ENCODE measurements around the gene DHDDS.
A peak's percentile ranks its signal among the peaks of the same experiment; 100 is the strongest.

Gene DHDDS

DNA sequence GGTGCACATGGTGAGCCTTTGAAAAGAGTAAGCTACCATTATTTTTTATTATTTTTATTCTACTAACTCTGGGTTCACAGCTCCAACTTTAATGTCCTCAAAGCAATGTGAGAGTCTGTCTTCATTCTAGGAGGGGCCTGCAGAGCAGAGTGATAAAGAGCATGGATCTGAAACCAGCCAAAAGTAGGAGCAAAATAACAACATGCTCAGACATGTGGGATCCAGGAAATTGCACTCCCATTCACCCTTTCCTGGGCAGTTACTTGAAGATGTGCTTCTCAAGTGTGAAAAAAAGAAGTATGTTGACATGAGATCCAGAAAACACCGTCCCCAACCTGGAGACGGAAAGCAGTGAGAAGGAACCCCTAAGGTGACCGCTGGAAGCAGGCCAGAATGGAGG lies 30.2 kb upstream of the DHDDS start:
- Histone ChIP-seq H3K4me3 (no peak overlapping the region), H3K9ac (no peak overlapping the region), H3K36me3 (no peaks in the 10 kb centered on the region), H4K20me1 (no peaks in the 10 kb centered on the region), H3K4me1 (no peaks in the 10 kb centered on the region), H3K9me3 (replicated peaks in 1 of 11) (no peaks in the 10 kb centered on the region), H3K27me3 (peaks cover 0 to 10% (median 0%) of the 10 kb centered on the region in 11 experiments; a peak in 1 of 22 replicates), H3K4me2 (no peak overlapping the region), H3K27ac (no peak overlapping the region)
- no peak for TF ChIP-seq Cebpa-rat (IDR thresholded peaks at IDR 0.05)

DNA sequence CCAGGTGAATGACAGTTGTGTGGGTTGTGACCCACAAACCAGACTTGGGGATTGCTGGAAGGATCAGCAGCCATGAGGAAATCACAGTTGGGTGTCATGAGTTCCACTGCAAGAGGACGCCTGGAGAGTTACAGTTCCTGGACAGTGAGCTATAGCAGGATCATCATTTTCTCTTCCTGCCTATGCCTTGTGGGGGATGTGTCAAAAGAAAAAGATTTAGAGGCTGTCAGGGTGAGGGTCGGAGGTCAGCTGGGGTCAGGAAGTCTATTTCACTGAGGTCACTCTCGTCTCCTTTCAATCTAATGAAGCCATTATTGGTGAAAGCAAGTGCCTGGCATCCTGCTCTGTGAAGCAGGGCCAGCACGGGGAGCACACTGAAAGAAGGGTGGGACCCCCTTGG lies 28.5 kb upstream of the DHDDS start:
- no peaks in the 10 kb centered on the region for H4K20me1 ChIP-seq
- H3K4me3 ChIP-seq, result no peak overlapping the region
- H3K9ac ChIP-seq, result no peak overlapping the region
- H3K9me3 ChIP-seq (replicated peaks in 1 of 11), result no peaks in the 10 kb centered on the region
- no peaks in the 10 kb centered on the region for H3K36me3 ChIP-seq
- no peak for TF ChIP-seq Cebpa-rat (IDR thresholded peaks at IDR 0.05)
- peaks cover 2 to 14% (median 6%) of the 10 kb centered on the region in 11 experiments for H3K27me3 ChIP-seq
- no peak overlapping the region for H3K4me2 ChIP-seq
- no peaks in the 10 kb centered on the region for H3K4me1 ChIP-seq
- H3K27ac ChIP-seq, result no peak overlapping the region

DNA sequence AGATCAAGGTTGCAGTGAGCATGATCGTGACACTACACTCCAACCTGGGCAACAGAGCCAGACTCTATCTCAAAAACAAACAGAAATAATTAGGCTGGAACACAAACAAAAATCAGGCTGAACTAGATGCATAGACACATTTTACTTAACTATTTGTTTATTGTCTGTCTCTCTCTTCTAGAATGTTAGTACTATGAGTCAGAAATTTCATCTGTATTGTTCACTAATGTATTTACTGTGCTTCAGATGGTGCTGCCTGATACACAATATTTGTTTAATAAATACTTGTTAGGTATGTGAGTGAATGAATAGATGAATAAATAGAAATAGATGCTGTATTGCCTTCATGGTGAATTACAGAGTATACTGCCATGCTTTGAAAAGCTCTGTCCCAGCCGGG lies 27.5 kb upstream of the DHDDS start:
- no peak overlapping the region for H3K27ac ChIP-seq

DNA sequence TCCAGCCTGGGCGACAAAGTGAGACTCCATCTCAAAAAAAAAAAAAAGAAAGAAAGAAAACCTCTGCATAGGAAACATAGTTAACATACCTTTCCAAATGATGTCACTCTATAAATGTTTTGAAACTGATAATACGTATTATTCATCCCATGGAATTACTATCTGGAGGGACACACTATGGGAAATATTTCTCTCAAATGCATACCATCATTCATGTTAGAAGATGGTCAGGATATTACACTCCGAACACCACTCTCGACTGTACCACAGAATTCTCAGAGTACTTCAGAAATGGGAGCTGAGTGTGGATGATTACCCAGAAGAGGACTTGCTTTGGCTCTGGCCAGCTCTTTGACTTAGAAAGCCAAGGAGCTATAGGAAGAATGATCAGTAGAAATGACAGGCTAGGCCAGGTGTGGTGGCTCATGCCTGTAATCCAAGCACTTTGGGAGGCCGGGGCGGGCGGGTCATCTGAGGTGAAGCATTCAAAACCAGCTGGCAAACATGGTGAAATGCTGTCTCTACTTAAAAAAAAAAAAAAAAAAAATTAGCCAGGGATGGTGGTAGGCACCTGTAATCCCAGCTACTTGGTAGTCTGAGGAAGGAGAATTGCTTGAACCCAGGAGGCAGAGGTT lies 26.7 kb upstream of the DHDDS start:
- no peak for TF ChIP-seq Cebpa-rat (IDR thresholded peaks at IDR 0.05)
- peaks cover 0 to 9% (median 0%) of the 10 kb centered on the region in 11 experiments; a peak in 4 of 22 replicates for H3K9me3 ChIP-seq (replicated peaks in 1 of 11)
- H3K27ac ChIP-seq, result no peak overlapping the region
- H3K27me3 ChIP-seq, result peaks cover 19 to 32% (median 23%) of the 10 kb centered on the region in 11 experiments
- H3K36me3 ChIP-seq, result no peaks in the 10 kb centered on the region
- no peak overlapping the region for H3K4me3 ChIP-seq
- H3K9ac ChIP-seq, result no peak overlapping the region
- H3K4me2 ChIP-seq, result no peak overlapping the region
- H4K20me1 ChIP-seq, result peaks cover 0 to 9% (median 0%) of the 10 kb centered on the region in 11 experiments; a peak in 4 of 22 replicates
- H3K4me1 ChIP-seq, result peaks cover 0 to 5% (median 0%) of the 10 kb centered on the region in 10 experiments; a peak in 1 of 20 replicates

More for the DNA sequence above, 27.5 kb upstream of the DHDDS start:
- Histone ChIP-seq H4K20me1 (peaks cover 0 to 9% (median 0%) of the 10 kb centered on the region in 11 experiments; a peak in 4 of 22 replicates), H3K4me2 (no peak overlapping the region), H3K36me3 (no peaks in the 10 kb centered on the region), H3K9ac (no peak overlapping the region), H3K4me3 (no peak overlapping the region), H3K9me3 (replicated peaks in 1 of 11) (peaks cover 0 to 6% (median 0%) of the 10 kb centered on the region in 11 experiments; a peak in 4 of 22 replicates), H3K4me1 (peaks cover 0 to 5% (median 0%) of the 10 kb centered on the region in 10 experiments; a peak in 1 of 20 replicates), H3K27me3 (peaks cover 11 to 24% (median 15%) of the 10 kb centered on the region in 11 experiments)
- no peak for TF ChIP-seq Cebpa-rat (IDR thresholded peaks at IDR 0.05)

DNA sequence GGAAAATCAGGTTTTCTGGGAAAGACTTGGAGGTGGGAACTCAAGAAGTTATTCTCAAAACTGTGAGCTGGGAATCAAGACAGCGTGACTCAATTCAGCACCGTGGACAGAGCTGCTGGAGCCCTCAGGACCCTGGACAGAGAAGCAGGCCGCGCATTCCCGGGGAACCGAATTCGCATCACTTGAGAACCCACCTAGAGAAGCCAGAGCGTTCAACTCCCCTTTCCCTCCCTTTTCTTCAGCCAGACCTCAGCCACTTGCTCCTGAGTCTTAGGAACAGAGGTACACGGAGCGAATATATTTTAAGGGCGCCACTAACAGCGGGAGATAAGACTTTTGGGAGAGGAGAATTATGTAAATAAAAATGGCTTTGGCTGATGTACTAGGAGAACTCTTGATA lies 23.5 kb upstream of the DHDDS start:
- Histone ChIP-seq H3K27ac (no peak overlapping the region), H3K36me3 (no peaks in the 10 kb centered on the region), H4K20me1 (peaks cover 0 to 20% (median 5%) of the 10 kb centered on the region in 11 experiments; a peak in 5 of 22 replicates), H3K9me3 (replicated peaks in 1 of 11) (peaks cover 0 to 20% (median 5%) of the 10 kb centered on the region in 11 experiments; a peak in 11 of 22 replicates), H3K4me1 (peaks cover 0 to 5% (median 0%) of the 10 kb centered on the region in 10 experiments; a peak in 1 of 20 replicates), H3K4me2 (no peak overlapping the region), H3K4me3 (no peak overlapping the region), H3K9ac (no peak overlapping the region), H3K27me3 (peaks cover 51 to 63% (median 55%) of the 10 kb centered on the region in 11 experiments)
- TF ChIP-seq Cebpa-rat (IDR thresholded peaks at IDR 0.05), result no peak

DNA sequence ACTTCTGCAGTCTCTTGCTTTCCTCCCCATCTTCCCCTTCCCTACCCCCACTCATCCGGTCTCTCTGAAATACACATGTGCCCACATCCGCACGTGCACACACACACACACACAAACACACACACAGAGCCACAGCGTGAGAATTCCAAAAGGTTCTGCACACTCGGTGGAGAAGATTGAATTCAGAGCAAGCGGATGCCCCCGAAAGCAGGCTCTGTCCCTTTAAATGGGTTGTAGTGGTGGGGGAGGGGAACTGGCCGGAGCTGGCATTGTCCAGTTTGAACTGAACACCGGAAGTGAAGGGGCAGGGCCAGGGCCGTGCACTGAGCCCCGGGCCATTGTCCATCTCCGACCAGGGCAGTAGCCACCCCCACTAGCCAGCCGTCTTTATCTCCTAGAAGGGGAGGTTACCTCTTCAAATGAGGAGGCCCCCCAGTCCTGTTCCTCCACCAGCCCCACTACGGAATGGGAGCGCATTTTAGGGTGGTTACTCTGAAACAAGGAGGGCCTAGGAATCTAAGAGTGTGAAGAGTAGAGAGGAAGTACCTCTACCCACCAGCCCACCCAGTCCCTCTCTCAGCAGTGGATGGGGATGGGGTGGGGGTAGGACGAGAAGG lies 22.8 kb upstream of the DHDDS start:
- Histone ChIP-seq H4K20me1 (peaks cover 0 to 20% (median 5%) of the 10 kb centered on the region in 11 experiments; a peak in 5 of 22 replicates), H3K9me3 (replicated peaks in 1 of 11) (peaks cover 0 to 20% (median 5%) of the 10 kb centered on the region in 11 experiments; a peak in 11 of 22 replicates), H3K4me2 (0 out of 22 replicates have a peak overlapping the region, but pooled peaks of 1 of the 11 experiments have one; percentile 4), H3K9ac (no peak overlapping the region), H3K27ac (no peak overlapping the region), H3K36me3 (no peaks in the 10 kb centered on the region), H3K27me3 (peaks cover 55 to 66% (median 62%) of the 10 kb centered on the region in 11 experiments), H3K4me1 (peaks cover 0 to 5% (median 0%) of the 10 kb centered on the region in 10 experiments; a peak in 1 of 20 replicates), H3K4me3 (no peak overlapping the region)
- TF ChIP-seq Cebpa-rat (IDR thresholded peaks at IDR 0.05), result no peak

DNA sequence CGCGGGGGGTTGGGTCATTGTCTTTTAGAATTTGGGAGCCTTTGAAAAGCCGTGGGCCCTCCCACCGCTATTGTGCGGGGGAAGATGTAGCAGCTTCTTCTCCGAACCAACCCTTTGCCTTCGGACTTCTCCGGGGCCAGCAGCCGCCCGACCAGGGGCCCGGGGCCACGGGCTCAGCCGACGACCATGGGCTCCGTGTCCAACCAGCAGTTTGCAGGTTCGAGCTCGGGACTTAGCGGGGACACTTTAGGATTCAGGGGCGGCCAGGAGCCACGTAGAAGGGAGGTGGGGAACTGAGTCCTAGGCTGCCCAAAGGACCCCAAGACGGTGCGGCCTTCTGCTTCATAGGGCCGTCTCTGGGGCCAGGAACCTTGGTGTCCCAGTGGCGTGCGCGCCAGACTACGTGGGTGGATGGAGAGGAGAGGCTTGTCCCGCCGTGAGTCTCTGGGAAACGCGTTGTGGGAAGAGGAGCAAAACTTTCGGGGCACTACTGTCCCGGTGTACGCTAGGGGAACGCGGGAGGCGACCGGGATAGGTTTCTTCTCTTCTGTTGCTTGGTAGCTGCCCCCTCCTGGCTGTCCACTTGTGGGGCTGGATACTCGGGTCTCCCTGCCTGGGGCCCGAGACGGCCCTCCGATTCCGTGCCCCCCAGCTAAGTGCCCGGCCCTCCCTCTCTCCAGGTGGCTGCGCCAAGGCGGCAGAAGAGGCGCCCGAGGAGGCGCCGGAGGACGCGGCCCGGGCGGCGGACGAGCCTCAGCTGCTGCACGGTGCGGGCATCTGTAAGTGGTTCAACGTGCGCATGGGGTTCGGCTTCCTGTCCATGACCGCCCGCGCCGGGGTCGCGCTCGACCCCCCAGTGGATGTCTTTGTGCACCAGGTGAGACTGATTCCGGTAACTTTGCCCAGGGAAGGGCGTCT lies 21.2 kb upstream of the DHDDS start, which contains the start of gene LIN28A:
LIN28A (plus strand) TSS at position 112 of the 918 bp plus-strand sequence; CDS start at position 187, 75 bp downstream.
- H3K36me3 ChIP-seq, result no peaks in the 10 kb centered on the region
- no peak within 1 kb of the TSS for H3K9ac ChIP-seq
- H3K9me3 ChIP-seq (replicated peaks in 1 of 11), result peaks cover 0 to 20% (median 5%) of the 10 kb centered on the region in 11 experiments; a peak in 11 of 22 replicates
- peaks cover 59 to 82% (median 72%) of the 10 kb centered on the region in 11 experiments for H3K27me3 ChIP-seq
- H3K27ac ChIP-seq, result no peak within 1 kb of the TSS
- 0 out of 22 replicates have a peak within 1 kb of the TSS, but pooled peaks of 1 of the 11 experiments have one; percentile 4 for H3K4me2 ChIP-seq
- H4K20me1 ChIP-seq, result peaks cover 0 to 20% (median 5%) of the 10 kb centered on the region in 11 experiments; a peak in 5 of 22 replicates
- H3K4me1 ChIP-seq, result peaks cover 0 to 5% (median 0%) of the 10 kb centered on the region in 10 experiments; a peak in 1 of 20 replicates
- 0 out of 20 replicates have a peak within 1 kb of the TSS, but pooled peaks of 1 of the 10 experiments have one; percentile 7 for H3K4me3 ChIP-seq
- TF ChIP-seq Cebpa-rat (IDR thresholded peaks at IDR 0.05), result no peak

DNA sequence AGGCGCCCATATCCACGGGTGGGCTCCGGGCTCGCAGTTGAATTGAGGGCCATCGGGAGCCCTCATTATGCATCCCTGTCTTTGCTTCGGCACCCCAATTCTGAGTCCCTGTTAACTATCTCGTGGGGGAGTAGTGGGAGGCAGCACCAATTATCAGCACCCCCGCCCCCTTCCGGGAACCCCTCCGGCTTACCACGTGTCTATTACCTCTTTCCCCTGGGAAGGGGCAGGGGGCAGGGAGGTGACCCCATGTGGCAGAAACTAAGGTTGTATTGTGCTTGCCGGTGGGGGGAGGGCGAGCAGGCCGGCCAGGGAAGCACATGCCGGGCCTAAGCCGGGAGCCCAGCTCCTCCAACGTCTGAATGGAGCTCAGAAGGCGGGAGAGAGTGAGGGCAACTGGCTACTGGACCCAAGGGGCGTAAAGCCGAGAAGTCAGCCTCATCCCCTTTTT lies 20.5 kb upstream of the DHDDS start:
- no peak overlapping the region for H3K9ac ChIP-seq
- peaks cover 0 to 20% (median 5%) of the 10 kb centered on the region in 11 experiments; a peak in 11 of 22 replicates for H3K9me3 ChIP-seq (replicated peaks in 1 of 11)
- H3K4me2 ChIP-seq, result no peak overlapping the region
- H4K20me1 ChIP-seq, result peaks cover 0 to 20% (median 5%) of the 10 kb centered on the region in 11 experiments; a peak in 5 of 22 replicates
- peaks cover 59 to 88% (median 72%) of the 10 kb centered on the region in 11 experiments for H3K27me3 ChIP-seq
- H3K36me3 ChIP-seq, result no peaks in the 10 kb centered on the region
- TF ChIP-seq Cebpa-rat (IDR thresholded peaks at IDR 0.05), result no peak
- H3K4me1 ChIP-seq, result peaks cover 0 to 5% (median 0%) of the 10 kb centered on the region in 10 experiments; a peak in 1 of 20 replicates
- H3K27ac ChIP-seq, result no peak overlapping the region
- H3K4me3 ChIP-seq, result no peak overlapping the region
